A549 (cell line): ENCODE measurements around the gene PRKAR2B.

Experiments used
- CBX2 ChIP-seq: fragments of 200-600 bp; sonication (generic); IDR thresholded peaks from 2 replicates; pipeline ENCODE4 v1.6.1; 2016; ENCODE audit warnings: low read depth, mild to moderate bottlenecking, borderline replicate concordance
- CBX8 ChIP-seq: fragments of 200-600 bp; sonication (generic); IDR thresholded peaks from 2 replicates; pipeline ENCODE4 v1.6.1; 2016
- CEBPB ChIP-seq, 2 experiments: fragments of >200 bp in 1 of 2; sonication (Bioruptor Twin) in 1 of 2; formaldehyde crosslinking in 1 of 2; IDR thresholded peaks; 2 replicates each; pipeline ENCODE4 v1.6.1; 2012 to 2016
- ELK1 ChIP-seq: fragments of 150-350 bp; IDR thresholded peaks from 2 replicates; pipeline ENCODE4 v1.6.1; 2014; ENCODE audit warnings: low read depth, mild to moderate bottlenecking, low read length
- MAFK ChIP-seq: fragments of 450-650 bp; IDR thresholded peaks from 2 replicates; pipeline ENCODE4 v1.6.1; 2014; ENCODE audit not compliant: partially characterized antibody
- MAX ChIP-seq: IDR thresholded peaks from 2 replicates; pipeline ENCODE4 v1.6.1; 2012
- POLR2A ChIP-seq: IDR thresholded peaks from 2 replicates; pipeline ENCODE4 v1.6.1; 2012; ENCODE audit warnings: mild to moderate bottlenecking, low read length
- SMC3 ChIP-seq: fragments of >200 bp; sonication (Bioruptor Twin); formaldehyde crosslinking; IDR thresholded peaks from 3 replicates; pipeline ENCODE4 v1.6.1; 2018; ENCODE audit warnings: inconsistent platforms
- TF ChIP-seq, protein P1 (sequence below): fragments of >200 bp; sonication (Bioruptor Twin); formaldehyde crosslinking; IDR thresholded peaks from 3 replicates; pipeline ENCODE4 v1.5.1; 2016

DNA sequence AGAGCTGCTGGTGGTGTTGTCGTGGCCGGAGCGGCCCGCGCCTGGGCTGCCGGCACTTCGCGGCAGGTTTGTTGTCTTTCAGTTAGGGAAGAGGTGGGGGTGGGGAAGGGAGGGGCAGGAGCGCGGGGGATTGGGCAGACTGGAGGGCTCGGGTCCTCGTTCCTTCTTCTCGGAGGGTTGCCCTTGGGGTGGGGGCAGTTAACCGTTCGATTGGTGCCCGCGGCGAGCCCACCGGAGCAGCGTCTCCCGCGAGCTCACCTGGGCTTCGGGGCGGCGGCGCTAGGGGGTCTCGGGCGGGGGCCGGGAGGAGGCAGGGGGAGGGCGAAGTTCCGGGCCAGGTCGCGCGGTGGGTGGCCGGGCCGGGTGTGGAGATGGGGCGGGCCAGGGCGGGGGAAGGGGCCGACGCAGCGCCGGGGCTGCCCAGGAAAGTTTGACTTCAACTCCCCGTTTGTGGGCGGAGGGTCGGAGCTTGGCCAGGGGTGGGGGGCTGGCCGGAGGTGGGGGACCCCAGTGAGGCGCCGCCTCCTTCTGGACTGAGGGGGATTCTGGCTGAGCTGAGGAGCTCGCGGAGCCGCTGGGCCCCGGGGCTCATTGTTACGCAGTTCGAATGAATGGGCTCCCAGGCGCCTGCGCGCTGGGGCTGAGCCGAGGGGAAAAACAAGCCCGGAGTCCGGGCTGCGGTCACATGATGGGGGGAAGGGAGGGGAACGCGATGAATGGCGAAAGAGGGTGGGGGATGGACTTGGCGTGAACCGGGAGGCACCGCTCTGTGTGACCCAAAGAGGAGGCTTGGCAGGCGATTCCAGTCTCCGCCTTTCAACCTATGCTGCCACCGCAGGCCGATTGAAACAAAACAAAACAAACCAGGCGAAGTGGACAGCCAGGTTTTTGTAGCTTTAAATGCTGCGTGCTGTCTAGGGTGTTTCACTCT is 124.9 kb downstream of the PRKAR2B start:
- TF ChIP-seq MAX (peak; percentile 83), POLR2A (no peak; the same call in 1 of the 2 replicates), SMC3 (0 out of 3 replicates have a peak, but pooled peaks have one; percentile 22), MAFK (no peak), CBX8 (no peak), ELK1 (no peak), CEBPB (IDR thresholded peaks at IDR 0.05) (peak; percentile 74 to 93), CBX2 (no peak)
- TF ChIP-seq, protein P1, sequence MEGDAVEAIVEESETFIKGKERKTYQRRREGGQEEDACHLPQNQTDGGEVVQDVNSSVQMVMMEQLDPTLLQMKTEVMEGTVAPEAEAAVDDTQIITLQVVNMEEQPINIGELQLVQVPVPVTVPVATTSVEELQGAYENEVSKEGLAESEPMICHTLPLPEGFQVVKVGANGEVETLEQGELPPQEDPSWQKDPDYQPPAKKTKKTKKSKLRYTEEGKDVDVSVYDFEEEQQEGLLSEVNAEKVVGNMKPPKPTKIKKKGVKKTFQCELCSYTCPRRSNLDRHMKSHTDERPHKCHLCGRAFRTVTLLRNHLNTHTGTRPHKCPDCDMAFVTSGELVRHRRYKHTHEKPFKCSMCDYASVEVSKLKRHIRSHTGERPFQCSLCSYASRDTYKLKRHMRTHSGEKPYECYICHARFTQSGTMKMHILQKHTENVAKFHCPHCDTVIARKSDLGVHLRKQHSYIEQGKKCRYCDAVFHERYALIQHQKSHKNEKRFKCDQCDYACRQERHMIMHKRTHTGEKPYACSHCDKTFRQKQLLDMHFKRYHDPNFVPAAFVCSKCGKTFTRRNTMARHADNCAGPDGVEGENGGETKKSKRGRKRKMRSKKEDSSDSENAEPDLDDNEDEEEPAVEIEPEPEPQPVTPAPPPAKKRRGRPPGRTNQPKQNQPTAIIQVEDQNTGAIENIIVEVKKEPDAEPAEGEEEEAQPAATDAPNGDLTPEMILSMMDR = no peak
